HG03064 (cell line): ENCODE measurements around the gene CTNNA2.
A peak's percentile ranks its signal among the peaks of the same experiment; 100 is the strongest.

Source experiments
- ATAC-seq: cut with Tn5 transposase; IDR thresholded peaks from one replicate; pipeline ENCODE4 v1.9.1; 2021; ENCODE audit warnings: low read depth; ENCODE audit not compliant: unreplicated experiment

The CTNNA2 gene

GRCh38 chr2:80499095-80499494 is 986.2 kb downstream of the CTNNA2 start:
- ATAC-seq, result no peak

GRCh38 chr2:80501874-80502624 is 989.2 kb downstream of the CTNNA2 start:
- no peak for ATAC-seq

DNA sequence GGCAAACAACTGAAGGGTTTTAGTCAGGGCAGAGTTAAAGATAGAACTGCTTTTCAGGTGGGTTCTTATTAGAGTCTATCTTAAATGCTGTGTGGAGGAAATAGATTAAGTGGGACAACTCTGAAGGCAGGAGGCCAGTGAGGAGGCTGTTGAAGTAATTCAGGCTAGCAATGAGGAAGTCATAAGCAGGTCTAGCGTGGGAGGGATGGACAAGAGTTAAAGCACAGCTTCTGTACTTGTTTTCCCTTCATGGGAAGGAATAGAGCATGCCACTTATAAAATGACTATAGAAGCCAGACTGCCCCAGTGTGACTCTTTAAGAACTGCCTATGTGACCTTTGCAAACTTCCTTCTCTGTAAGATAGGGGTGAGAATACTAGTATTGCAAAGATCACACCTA is 993.7 kb downstream of the CTNNA2 start:
- no peak for ATAC-seq

DNA sequence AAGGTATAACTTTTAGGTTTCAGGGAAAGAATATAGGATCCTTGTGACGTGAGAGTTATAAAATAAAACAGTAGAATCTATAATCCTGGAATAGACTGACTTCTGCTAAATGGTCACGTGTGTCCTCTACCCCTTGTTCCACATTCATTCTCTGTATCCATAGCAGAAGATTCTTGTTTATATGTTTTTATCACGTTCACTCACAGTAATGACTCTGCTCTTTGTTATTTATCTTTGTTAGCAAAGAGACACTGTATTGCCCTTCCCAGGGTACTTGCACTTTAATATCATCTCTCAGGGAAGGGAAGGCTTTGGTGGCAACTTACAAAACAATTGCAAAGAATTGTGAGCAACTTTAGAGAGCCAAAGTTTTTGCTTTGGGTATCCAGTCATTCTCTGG is 997.9 kb downstream of the CTNNA2 start:
- no peak for ATAC-seq

- ATAC-seq, result no peak
These were observed 1003.1 kb downstream of the CTNNA2 start for GRCh38 chr2:80515964-80516363.

- no peak for ATAC-seq
These were observed 1004.5 kb downstream of the CTNNA2 start for GRCh38 chr2:80517316-80517715.

- ATAC-seq, result no peak
These were observed 1006.3 kb downstream of the CTNNA2 start for GRCh38 chr2:80519121-80519643.

- no peak for ATAC-seq
These were observed 1006.9 kb downstream of the CTNNA2 start for GRCh38 chr2:80519699-80520291.

GRCh38 chr2:80525152-80525551 is 1012.3 kb downstream of the CTNNA2 start:
- peak; percentile 54 for ATAC-seq

- no peak for ATAC-seq
These were observed 1014.3 kb downstream of the CTNNA2 start for GRCh38 chr2:80527119-80527518.

GRCh38 chr2:80529466-80530165 is 1016.8 kb downstream of the CTNNA2 start:
- no peak for ATAC-seq

- peak; percentile 58 for ATAC-seq
These were observed 1017.7 kb downstream of the CTNNA2 start for GRCh38 chr2:80530442-80531064.

DNA sequence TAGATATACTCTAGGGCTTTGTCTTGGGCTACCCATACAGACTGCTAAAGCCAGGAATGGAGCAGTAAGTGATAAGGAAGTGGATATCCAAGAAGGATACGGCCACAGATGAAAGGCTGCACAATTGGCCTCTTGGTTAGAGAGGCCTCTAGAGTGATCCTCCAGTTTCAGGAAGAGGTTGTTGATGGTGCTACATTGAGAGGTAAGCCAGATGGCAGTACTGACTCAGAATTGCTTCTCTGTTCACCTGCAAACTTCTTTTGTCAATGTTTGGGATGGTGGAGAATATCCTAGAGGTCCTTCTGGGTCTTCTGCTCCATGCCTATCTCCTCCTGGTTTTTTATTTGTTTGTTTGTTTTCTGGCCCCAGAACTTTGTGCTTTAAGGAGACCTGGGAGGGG is 1018.5 kb downstream of the CTNNA2 start:
- no peak for ATAC-seq

DNA sequence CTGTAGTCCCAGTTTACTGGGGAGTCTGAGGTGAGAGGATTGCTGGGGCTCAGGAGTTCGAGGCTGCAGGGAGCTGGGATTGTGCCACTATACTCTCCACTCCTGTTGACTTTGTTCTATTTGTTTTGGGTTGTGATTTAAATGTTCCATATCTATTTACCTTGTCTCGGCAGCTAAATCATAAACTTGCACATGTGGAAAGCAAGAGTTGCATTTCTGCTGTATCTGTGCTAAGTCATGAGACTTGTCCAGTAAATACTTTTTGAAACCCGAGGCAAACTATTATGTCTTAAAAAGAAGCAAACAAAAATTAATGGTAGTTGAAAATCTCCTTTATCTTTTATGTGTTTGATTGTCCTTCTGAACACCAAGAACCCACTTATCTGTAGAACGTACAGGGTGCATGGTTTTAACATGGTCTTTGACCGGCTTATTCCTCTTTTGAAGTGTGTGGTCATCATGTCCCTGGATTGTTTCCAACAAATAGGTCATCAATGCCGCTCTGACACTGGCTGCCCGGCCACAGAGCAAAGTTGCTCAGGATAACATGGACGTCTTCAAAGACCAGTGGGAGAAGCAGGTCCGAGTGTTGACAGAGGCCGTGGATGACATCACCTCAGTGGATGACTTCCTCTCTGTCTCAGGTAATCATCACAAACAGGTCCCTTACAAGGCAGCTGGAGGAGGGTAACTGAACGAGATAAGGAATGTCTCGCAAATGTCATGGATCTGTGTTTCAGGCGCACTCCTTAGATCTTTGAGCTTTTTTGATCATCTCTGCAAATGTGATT is 1032.8 kb downstream of the CTNNA2 start:
- no peak for ATAC-seq

GRCh38 chr2:80546766-80547165 is 1033.9 kb downstream of the CTNNA2 start:
- ATAC-seq, result no peak

GRCh38 chr2:80547344-80547743 is 1034.5 kb downstream of the CTNNA2 start:
- ATAC-seq, result no peak

DNA sequence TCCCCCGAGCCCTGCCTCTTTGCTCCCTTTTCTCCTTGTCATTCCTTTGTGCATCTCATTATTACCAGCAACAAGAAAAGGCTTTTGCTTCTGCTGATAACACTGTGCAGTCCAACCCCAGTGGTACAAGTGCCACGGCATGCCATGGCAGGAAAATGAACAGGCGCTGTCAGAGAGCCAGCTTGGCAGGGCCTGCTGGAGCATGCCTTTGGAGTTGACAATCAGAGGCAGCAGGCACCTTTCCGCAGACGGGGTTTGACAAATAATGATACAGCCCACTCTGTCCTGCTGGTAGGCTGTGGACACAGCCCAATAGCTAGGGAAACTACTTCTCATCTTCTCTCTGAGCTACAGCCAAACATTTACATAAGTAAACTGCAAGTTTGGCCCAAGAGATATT is 1035.6 kb downstream of the CTNNA2 start:
- no peak for ATAC-seq

GRCh38 chr2:80549901-80550300 is 1037.0 kb downstream of the CTNNA2 start:
- no peak for ATAC-seq

GRCh38 chr2:80560326-80560725 is 1047.5 kb downstream of the CTNNA2 start:
- ATAC-seq, result no peak

- no peak for ATAC-seq
These were observed 1055.2 kb downstream of the CTNNA2 start for GRCh38 chr2:80568011-80568410.
